A673 (cell line): ENCODE measurements around the gene ZNF644.

Source experiments
- CTCF ChIP-seq: fragments of 300-800, 200-600 bp; sonication (generic); conservative IDR thresholded peaks from 2 replicates; pipeline ENCODE4 v1.5.1; 2017; ENCODE audit warnings: low read depth, mild to moderate bottlenecking, antibody characterized with exemption, low read length, moderate library complexity, mixed read lengths
- EZH2 ChIP-seq: fragments of 200-600 bp; sonication (generic); IDR thresholded peaks from 2 replicates; pipeline ENCODE4 v1.6.1; 2017; ENCODE audit warnings: borderline replicate concordance, low read depth, mild to moderate bottlenecking, mixed read lengths, antibody characterized with exemption, low read length; ENCODE audit not compliant: poor library complexity, severe bottlenecking

DNA sequence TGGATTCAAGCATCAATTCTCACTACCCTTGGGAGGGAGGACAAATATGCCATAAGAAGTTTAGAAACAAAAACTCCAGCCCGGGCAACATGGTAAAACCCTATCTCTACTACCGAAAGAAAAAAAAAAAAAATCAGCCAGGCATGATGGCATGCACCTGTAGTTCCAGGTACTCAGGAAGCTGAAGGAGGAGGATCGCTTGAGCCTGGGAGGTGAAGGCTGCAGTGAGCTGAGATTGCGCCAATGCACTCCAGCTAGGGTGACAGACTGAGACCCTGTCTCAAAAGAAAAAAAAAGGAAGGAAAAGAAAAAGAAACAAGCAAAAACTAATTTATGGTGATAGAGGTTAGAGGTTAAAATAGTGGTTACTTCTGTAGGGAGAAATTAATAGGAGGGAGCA, 9.6 kb downstream of the ZNF644 start:
- no peak for TF ChIP-seq CTCF
- TF ChIP-seq EZH2 = no peak
